RPMI8226 (cell line): ENCODE measurements around the gene RAN.
"Not testable (repeated sequence)": the region's sequence is repeated elsewhere in the genome, so short reads cannot be mapped to it uniquely, and the experiment has no call there.

Source experiments
- DNase-seq: peaks from one replicate; pipeline ENCODE4 v3.0.0-alpha.2; 2015

RAN gene

DNA sequence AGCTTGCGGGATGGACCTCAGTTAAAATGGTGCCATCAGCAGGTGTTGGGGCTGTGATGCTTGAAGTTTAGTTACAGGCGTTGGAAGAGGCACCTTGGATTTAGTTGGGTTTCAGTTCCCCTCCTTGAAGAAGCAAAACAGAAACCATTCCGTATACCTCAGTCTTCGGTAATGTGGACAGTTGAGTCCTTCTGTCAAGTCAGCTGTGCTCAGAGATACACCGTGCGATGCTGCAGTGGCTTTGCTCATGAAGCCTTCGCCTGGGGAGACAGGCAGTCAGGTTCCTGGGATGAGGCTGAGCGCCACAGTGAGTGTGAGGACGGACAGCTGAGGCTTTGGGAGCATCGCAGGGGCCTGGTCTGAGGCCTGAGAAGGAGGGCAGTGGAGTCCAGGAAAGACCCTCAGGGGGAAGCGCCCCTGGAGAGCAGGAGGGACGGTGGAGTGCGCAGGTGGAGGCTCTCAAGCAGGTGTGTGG lies 7.4 kb downstream of the RAN start:
- peak; percentile 82 for DNase-seq

DNA sequence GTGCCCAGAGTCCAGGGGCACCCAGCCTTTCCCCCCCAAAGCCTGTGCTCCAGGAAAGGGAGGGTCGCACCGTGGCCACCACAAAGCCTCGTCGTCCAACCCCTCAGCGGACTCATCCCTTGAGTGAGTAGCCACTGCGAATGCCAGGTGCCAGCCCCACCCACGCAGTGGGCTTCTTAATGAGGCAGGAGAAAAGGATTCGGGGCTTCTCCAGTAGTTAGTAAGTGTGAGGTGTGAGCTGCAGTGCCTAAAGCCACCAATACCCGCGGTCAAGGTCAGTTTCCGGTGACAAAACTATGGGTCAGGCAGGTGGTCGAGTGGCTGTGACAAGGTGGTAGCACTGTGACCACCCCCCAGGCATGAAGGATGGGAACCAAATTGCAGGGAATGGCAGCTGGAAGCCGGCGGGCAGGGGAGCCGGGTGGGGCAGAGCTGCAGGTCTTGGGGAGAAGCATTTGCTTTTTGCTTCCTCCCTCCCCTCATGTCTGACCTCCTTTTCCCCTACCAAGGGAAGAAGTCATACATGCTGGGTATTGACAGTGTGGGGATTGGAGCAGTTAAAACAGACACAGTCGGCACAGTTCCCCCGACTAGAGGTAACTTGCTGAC lies 8.0 kb downstream of the RAN start:
- no peak for DNase-seq

DNA sequence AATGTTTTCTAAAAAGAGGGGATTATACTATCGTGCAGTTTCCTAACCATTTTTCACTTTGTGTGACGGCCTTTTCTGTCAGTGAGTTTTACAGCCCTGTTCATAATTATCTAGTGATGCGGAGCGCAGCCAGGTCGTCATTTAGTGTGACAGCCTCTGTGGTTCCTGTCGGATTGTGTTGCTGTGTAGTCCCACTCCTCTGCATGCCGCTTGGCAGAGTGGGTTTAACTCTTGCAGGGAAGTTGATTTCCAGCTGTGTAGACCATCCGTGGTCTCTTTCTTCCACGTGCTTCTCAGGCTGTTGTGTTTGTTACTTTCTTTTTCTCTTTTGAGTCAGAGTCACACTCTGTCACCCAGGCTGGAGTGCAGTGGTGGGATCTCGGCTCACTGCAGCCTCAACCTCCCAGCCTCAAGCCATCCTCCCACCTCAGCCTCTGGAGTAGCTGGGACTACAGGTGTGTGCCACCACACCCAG lies 8.6 kb downstream of the RAN start:
- DNase-seq: no peak

DNA sequence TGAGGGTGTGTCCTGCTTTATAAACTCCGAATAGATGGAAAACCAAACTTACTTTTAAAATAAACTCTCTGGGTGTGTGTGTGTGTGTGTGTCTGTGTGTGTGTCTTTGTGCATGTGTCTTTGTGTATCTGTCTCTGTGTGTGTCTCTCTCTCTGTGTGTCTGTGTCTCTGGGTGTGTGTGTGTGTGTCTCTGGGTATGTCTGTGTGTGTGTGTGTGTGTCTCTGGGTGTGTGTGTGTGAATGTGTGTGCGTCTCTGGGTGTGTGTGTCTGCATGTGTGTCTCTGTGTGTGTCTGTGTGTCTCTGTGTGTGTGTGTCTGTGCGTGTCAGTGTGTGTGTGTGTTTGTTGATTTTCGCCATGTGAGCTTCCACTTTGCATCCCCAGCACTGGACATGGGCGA lies 9.2 kb downstream of the RAN start:
- no peak for DNase-seq

DNA sequence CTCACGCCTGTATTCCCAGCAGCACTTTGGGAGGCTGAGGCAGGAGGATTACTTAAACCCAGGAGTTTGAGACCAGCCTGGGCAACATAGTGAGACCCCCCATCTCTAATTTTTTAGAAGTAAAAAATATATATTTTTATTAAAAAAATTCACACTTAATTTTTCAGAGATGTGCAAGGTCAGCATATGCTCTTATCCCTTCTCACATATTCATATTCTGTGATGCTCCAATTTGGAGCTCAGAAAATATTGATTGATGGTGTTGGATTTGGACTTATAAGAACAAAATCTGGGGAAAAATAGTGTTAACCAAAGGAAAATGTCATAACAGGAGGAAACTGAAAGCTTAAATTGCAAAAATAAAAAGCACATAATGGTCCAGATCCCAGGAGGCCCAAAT lies 9.7 kb downstream of the RAN start:
- no peak for DNase-seq

DNA sequence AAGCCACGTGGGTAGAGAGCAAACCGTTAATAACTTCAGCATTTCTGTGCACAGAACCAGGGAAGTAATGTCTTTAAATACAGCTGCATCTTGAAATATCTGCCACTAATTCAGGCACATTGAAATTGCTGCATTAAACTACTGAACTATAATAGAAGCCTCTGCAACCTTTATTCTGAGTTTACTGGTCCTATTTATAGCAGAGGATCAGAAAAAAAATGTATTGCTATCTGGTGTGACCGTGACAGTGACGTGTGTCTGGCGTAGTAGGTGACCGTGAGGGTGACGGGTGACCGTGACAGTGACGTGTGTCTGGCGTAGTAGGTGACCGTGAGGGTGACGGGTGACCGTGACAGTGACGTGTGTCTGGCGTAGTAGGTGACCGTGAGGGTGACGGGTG lies 15.3 kb downstream of the RAN start:
- DNase-seq: not testable (repeated sequence)

DNA sequence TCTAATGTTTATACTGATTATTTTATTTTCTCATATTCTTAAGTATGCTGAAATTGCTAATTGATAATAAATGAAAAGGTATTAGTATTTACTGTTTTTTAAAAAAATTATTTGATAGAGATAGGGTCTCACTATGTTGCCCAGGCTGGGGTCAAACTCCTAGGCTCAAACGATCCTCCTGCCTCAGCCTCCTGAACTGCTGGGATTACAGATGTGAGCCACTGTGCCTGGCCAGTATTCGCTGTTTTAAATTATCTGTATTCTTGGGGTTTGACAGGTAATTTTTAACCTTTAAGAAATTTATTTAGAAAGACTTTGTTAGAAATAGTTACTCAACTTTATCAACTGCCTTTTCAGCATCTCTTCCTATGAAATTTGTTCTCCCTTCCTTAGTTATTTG lies 32.2 kb downstream of the RAN start:
- no peak for DNase-seq

DNA sequence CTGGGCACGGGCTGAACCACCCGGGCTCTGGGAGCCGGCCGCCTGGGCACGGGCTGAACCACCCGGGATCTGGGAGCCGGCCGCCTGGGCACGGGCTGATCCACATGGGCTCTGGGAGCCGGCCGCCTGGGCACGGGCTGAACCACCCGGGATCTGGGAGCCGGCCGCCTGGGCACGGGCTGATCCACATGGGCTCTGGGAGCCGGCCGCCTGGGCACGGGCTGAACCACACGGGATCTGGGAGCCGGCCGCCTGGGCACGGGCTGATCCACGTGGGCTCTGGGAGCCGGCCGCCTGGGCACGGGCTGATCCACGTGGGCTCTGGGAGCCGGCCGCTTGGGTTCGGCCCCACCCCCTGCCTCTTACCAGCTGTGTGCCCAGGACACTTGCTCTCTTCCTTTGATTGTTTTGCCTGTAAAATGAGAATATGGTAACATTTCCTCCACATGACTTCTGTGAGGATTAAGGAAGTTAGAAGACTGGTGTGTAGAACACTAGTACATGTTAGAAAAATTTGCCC lies 33.1 kb downstream of the RAN start:
- DNase-seq: not testable (repeated sequence)

DNA sequence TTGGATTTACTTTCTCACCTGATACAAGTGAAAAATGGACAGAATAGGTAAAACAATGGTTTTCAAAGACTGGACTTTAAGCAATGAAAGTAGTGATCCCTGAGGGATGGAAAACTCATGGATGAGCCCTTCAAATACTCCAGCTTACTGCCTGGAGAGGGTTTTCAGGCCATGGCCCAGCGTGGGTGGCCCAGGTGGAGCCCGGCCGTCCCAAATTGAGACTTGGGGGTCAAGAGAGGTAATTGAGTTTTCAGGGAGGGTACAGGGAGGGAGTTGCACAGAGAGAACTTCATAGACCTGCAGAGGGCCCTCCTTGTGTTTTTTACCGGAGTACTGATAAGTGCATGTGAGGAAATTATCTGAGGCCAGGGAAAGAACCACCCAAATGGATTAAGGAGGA lies 37.2 kb downstream of the RAN start:
- no peak for DNase-seq

DNA sequence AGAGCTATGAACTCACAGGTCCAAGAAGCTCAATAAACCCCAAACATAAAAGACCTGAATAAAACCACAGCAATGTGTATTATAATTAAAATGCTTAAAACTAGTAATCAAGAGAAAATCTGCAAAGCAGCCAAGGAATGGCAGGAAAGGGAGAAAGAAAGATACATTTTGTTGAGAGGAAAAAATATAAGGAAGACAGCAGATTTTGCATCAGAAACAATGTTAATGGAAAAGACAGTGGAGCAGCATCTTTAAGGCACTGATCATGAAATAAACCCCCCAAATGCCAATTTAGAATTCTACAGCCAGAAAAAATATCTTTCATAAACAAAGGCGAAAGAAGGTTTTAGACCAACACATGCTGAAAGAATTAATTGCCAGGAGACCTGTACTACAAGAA lies 39.3 kb downstream of the RAN start:
- DNase-seq: no peak

DNA sequence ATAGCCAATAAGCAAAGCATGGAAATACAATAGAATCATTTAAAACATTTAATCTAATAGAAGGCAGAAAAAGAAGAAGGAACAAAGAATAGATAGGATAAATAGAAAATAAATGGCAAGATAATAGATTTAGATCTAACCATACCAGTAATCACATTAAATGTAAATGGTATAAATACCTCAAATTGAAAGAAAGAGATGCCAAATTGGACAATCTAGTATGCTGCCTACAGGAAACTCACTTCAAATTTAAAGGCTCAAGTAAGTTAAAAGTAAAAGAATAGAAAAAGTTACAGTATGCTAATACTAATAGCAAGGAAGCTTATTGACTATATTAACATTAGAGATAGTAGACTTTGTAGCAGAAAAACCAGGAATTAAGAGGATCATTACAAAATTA lies 40.1 kb downstream of the RAN start:
- DNase-seq: no peak

DNA sequence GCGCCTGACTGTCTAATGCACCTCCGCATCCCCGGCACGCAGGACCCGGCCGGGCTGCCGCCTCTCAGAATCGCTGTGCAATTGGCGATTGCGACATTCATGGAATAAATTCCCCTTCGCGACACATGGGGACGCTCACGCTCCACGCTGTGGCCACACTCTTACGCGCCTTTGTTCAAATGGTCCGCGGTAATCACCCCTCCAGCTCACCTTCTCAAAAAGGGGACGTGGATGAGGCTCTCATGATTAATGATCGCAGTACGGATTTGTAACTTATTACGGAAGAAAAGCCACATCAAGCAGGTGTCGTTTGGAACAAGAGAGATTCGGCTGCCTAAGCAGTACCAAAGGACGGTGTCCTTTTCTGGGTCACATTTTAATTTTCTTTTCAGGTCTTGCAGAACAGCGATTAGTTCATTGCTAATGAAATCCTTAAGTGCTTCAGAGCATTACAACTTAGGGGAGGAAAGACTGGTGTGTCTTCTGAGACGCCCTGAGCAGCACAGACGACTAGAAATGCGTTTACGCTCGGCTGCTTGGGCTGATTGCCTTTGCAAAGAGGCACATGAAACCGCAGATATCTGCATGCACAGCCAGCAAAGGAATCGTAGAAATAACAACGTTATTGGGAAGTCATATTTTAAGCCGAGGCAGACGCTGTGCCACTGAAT lies 44.5 kb downstream of the RAN start:
- DNase-seq: peak; percentile 14

DNA sequence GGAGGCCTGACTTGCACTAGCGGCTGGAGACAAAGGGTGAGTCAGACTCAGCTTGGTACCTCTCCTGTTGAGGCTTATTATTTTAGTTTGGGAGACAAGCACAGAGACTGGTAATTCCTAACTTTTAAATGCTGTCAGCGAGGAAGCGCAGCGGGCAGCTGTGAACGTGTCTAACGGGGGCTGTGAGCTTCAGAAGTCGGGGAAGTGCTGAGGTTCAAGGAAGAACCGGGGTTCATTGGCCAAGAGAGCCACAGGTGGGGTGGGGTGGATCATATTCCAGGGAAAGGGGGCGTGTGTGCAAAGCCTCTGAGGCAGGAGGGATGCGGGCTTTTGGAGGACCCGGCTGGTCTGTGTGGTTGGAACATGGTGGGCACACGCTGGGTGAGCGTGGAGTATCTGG lies 45.7 kb downstream of the RAN start:
- no peak for DNase-seq

DNA sequence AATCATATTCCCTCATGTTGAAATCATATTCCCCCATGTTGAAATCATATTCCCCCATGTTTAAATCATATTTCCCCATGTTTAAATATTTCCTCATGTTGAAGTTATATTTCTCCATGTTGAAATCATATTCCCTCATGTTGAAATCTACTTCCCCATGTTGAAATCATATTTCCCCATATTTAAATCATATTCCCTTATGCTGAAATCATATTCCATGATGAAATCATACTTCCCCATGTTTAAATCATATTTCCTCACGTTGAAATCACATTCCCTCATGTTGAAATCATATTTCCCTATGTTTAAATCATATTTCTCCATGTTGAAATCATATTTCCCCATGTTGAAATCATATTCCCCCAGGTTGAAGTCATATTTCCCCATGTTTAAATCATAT lies 47.2 kb downstream of the RAN start:
- no peak for DNase-seq

DNA sequence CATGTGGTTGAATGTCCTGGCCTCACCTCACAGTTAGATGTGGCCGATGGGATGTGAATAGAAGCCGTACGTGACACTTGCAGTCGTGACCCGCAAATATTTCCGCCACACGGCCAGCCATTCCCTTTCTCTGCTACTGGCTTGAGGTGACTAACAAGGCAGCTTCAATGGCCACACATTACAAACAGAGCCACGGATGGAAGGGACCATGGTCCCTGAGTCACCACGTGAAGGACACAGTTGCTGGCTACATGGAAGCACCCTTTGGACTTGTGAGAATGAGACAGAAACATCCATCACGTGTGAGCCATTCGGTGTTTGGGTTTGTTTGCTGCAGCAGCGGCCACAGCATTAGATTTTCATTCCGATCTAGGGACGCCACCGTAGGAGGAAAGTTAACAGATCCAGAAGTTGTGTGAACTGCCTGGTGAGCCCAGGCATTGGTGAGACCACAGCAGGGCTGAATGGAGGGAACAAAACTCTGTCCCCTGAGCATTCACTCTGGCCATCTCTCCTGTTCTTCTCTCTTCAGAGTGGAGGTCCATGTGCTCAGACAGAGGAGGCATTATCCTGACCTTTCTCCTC lies 48.3 kb downstream of the RAN start:
- DNase-seq: no peak

DNA sequence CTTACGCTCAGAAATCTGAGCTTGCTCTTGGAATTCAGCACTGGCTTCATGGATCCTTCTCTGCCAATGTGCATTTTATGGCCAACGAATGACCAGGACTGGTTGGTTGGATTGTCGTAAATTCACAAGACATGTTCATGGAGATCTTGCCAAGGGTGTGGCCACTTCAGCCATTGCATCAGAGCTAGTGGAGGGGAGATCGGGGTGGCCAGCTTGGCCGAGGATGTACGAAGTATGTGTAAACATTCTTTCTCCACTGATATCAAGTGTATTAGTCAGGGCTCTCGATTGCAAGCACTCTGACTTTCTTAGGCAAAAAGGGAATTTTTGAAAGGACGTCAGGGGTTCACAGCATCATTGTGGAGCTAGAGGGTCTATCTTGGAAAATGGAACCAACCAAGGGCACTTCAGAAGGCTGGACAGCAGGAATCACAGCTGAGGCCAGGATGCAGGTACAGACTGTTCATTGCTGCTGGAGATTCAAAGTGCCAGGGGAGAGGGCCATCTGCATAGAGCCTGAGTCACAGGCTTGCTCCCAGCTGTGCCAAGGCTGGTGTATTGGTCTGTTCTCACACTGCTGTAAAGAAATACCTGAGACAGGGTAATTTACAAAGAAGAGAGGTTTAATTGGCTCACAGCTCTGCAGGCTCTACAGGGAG lies 49.0 kb downstream of the RAN start:
- no peak for DNase-seq

DNA sequence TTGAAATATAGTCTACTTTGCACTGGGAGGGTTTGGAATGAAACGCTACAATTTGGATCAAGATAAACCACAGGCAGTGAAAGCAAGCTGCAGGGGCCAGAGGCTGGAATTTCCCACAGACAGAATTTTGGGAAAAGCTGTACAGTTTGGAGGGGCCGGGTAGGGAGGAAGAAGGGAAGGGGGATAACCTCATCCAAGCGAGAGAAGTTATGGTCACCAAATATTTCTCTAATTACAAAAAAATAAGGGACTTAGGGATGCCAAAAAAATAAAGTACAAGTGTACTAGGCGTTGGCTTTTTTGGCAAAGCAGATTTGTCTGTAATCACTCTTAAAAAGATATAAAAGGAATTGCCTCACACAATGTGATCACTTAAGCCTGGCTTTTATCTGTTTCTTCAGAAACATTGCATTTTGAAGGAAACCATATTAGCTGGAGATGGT lies 50.7 kb downstream of the RAN start:
- no peak for DNase-seq

DNA sequence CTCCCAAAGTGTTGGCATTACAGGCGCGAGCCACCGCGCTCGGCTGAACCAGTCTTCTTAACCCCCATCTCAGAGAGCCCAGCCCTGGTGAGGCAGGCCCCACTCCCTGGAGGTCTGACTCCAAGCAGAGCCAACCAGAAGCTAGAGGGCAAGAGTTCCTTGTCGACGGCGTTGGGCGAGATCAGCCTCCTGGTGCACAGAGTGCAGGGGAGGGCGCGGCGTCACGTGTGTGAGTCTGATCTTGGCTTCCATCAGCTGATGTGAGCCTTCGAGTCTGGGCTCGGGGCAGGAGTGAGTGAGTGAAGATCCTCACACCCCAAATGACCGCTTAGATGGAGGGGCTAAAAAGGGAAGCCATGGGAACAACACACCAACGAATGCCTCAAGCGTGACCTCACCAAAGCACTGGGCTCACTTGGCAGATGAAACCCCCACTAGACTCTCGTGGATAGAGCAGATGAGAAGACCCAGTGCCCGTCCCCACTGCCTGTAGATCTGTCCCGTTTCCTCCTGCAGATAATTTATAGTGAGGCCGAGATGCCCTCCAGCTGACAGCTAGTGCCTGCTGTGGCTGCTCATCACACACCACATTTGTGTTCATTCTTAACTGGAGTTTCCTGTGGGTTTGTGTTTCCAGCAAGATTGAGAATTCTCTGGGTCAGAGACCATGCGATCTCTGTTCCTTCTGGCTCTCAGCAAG lies 53.2 kb downstream of the RAN start:
- DNase-seq: no peak

DNA sequence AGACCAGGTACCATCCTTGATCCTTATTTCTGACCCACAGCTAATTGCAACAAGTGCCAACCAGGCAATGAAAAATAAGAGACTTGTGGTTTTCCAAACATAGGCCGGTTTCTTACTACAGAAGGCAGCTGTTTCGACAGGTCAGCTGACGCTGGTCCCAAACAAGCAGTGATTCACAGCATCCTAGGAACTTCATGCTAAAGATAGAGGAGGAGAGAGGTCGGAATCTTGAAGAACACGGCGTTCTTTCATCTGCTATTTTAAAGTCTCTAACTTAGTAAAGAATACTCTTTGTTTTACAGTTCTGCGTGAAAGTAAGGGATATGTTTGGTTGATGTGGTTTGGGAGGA lies 53.8 kb downstream of the RAN start:
- no peak for DNase-seq
